GM19397 (cell line): ENCODE data around the gene PKP3.
"Not testable (repeated sequence)": the region's sequence is repeated elsewhere in the genome, so short reads cannot be mapped to it uniquely, and the experiment has no call there.

Experiments used
- ATAC-seq: cut with Tn5 transposase; IDR thresholded peaks from one replicate; pipeline ENCODE4 v1.9.1; 2021; ENCODE audit warnings: mild to moderate bottlenecking, moderate library complexity; ENCODE audit not compliant: unreplicated experiment

PKP3 gene

DNA sequence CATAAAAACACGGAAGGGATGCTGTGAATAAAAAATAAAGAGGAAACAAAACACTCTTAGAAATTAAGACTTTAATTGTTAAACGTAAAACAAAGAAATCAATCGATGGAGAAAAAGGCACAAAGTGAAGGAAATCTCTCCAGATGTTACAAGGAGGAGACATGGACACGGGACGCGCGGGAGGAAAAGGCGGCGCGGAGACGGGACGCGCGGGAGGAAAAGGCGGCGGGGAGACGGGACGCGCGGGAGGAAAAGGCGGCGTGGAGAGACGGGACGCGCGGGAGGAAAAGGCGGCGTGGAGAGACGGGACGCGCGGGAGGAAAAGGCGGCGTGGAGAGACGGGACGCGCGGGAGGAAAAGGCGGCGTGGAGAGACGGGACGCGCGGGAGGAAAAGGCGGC lies 30.8 kb downstream of the PKP3 start:
- not testable (repeated sequence) for ATAC-seq

DNA sequence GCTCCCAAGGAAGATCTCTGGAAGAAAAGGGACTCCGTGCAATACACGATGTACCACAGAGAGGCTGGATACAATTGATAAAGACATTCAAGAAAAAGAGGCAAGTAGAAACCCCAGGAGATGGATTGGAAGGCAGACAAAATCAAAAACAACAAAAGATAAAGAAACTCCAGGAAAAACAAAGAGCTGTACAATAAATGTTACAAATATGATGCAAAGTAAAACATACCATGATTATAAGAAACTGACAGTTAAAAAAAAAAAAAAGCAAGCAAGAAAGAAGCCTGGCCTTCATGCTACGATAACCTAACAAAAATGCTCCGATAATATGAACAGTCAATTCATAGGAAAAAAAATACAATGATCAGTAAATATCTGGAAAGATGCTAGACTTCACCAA lies 31.3 kb downstream of the PKP3 start:
- ATAC-seq, result no peak

DNA sequence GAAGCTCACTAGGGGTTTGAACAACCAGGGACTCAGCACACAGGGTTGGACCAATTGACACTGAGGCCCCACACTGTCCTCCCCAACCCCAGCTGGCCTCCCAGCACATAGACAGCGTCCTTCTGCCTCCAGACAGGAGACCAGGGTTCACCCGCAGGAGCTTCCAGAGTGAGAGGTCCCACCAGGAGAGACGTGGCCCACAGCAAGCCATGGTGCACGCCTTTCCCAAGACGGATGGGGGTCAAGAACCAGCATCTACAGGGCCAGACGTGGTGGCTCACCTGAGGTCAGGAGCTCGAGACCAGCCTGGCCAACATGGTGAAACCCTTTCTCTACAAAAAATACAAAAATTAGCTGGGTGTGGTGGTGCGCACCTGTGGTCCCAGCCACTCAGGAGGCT lies 32.8 kb downstream of the PKP3 start:
- ATAC-seq, result no peak

DNA sequence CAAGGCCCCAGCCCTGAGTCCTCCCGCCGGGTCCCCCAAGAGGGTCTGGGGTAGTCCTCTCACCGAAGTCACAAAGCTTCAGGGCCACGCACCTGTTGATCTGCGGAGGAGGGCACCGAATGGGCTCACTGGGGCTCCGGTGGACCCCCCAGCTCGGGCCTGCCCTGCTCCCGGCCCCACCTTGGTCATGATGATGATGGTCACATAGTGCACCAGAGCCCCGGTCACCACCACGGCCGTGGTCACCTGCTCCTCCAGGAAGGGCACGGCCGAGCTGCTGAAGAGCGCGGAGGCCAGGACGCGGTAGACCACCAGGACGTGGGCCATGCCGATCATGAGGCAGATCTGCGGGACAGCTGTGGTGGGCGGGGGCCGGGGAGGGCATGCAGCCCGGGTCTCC lies 34.3 kb downstream of the PKP3 start:
- no peak for ATAC-seq

DNA sequence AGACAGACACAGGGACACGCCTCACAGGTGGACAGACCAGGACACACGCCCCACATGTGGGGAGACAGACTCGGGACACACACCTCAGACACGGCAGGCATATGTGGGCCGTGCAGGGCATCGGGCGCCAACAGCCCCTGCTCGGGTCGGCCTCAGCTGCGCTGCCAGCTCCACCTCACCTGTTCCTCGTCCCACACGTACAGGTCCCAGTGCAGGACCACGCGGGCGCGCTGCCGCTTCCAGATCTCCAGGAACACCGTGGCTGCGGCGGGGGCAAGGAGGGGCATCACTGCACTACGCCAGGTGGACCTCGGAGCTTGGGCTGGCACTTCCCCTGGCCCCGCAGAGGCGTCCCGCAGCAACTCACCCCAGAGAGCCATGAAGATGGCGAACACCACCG lies 35.4 kb downstream of the PKP3 start:
- no peak for ATAC-seq

DNA sequence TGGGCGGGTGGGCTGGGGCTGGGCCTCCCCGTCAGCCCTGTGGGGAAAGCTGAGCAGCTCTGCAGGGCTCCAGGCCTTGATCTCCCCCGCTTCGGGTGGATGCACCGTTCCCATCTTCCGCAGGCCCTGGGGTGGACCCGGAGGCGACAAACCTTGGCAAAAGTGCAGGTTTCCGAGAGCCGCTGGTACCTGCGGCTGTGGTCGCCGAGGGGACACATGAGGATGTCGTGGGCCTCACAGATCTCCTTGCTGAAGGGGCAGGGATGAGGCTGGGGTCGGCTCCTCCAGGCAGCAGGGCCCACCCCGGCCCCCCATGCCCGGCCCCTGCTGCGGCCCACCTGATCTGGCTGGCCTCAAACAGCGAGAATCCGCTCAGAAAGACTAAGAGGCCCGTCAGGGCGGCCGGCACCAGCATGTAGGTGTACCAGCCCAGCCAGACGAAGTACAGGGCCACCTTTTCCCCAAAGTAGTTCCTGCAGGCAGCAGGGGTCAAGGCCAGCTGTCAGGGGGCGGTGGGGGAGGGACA lies 36.0 kb downstream of the PKP3 start:
- no peak for ATAC-seq

DNA sequence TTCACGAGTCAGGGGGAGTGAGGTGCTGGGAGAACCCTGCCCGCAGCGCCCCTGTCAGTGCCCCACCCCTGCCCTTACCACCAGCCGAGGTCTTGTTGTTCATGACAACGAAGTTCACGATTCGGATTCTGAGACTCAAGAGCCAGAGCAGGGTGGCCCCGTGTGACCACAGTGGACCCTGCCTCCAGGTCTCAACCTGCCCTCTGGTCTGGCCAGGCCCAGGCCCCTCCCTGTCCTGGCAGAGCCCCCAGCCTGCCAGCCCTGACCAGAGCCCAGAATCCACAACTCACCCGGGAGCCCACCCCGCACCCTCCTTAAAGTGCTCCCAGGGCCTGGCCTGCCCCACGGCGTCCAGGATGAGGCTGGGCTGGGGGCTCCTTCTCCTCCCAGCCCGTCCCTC lies 37.9 kb downstream of the PKP3 start:
- no peak for ATAC-seq

DNA sequence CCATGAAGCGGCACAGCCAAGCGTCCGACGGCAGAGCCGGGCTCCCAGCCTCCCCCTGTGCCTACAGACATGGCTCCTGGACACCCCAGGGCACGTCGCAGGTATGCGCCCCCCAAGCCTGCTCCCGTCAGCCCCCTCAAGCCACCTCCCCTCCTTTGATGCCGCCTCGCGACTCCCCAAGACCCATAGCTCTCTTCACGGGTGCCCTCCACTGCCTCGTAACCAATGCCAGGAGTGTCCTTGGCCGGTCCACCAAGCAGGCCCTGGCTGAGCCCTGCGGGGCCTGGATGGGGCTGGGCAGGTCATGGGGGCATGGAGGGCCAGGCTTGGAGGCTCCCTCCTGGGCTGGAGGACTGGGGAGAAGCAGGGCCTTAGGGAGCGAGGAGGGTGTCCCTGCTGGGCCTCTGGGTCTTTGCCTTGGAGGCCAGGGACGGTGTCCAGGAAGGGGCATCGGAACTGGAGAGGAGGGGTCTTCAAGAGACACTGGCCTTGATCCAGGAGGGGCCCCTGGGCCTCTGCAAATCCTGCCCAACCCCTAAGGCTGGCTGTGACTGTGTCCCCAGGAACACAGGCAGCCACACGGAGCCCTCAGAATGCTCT lies 38.6 kb downstream of the PKP3 start:
- no peak for ATAC-seq

DNA sequence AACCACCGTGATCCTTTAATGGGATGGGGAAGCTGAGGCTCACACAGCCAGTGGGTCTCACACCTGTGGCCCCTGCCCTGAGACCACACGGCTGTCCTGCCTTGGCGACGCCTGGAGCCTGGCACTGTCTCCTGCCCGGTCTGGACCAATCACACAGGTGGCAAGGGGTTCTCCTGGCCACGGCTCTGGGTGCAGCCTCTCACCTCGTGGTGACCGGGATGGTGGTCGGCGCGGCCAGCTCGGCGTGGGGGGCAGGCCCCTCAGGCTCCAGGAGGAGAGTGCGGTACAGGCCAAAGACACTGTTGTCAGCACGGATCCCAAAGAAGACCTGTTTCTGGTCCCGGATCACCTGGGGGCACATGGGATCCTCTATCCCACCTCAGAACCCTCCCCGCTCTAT lies 39.1 kb downstream of the PKP3 start:
- no peak for ATAC-seq

DNA sequence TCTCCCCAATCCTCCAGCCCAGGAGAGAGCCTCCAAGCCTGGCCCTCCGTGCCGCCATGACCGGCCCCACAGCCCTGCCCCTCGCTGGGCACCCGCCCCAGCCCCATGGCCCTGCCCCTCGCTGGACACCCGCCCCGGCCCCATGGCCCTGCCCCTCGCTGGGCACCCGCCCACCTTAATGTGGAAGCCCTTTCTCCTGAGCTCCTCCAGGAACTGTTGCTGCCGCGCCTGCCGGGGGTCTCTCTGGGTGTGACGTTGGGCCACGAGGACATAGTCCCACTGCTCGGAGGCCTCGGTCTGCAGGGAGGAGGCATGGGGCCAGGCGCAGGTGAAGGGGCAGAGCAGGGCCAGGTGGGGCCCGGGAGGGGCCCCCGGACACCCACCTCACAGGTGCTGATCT lies 39.6 kb downstream of the PKP3 start:
- no peak for ATAC-seq

DNA sequence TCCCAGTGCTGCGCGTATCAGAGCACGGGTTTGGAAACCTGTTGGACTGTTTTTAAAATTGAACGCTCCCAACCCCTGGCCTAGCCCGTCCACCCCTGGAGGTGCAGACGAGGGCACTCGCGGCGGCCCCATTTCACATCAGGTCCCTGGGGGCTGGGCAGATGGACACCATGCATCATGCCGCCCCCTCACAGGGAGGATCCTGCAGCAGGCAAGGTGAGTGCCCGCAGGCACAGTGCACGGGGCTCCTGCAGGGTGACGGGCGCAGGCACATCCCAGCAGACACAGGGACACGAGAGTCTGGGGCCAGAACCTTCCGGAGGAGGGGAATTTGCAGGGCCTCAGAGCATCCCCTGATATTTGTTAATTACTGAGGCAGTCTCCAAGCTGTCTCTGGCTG lies 40.5 kb downstream of the PKP3 start:
- ATAC-seq, result no peak

DNA sequence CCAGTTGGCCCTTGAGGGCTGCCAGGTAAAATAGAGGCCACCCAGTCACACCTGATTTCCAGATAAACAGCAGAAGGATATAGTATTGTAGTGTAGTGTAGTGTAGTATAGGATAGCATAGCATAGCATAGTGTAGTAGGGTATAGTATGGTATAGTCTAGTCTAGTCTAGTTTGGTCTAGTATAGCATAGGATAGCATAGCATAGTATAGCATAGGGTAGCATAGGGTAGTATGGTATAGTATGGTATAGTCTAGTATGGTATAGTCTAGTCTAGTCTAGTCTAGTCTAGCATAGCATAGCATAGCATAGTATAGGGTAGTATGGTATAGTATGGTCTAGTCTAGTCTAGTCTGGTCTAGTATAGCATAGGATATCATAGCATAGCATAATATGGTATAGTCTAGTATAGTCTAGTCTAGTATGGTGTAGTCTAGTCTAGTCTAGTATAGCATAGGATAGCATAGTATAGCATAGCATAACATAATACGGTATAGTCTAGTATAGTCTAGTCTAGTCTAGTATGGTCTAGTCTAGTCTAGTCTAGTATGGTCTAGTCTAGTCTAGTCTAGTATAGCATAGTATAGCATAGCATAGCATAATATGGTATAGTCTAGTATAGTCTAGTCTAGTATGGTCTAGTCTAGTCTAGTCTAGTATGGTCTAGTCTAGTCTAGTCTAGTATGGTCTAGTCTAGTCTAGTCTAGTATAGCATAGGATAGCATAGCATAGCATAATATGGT lies 41.2 kb downstream of the PKP3 start:
- ATAC-seq, result not testable (repeated sequence)

DNA sequence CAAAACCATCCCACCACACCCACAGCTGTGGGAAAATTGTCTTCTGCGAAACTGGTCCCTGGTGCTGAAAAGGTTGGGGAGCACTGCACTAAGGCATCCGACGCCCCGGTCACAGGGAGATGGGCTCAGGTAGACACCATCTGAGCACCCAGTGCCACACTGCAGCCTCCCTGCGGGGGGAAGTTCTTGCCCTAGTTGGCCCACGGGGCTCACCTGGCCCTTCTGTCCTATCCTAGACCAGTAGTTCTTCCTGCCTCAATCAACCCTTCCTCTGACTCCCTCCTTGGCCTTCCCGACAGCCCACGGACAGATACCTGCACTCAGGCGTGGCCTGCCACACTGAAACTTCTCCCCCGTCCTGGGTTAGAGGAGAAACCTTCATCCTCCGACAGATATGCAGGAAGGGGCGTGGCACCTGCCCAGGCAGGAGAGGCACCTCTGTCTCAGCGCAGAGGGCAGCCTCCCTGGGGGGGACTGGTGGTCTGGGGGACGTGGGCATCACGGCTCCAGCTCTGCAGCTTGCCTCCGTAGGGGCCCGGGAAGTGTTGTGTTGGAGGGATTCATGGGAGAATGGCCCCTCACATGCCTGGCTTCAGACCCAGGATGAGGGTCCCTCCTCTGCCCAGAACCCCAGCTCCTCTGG lies 43.3 kb downstream of the PKP3 start:
- ATAC-seq, result no peak

DNA sequence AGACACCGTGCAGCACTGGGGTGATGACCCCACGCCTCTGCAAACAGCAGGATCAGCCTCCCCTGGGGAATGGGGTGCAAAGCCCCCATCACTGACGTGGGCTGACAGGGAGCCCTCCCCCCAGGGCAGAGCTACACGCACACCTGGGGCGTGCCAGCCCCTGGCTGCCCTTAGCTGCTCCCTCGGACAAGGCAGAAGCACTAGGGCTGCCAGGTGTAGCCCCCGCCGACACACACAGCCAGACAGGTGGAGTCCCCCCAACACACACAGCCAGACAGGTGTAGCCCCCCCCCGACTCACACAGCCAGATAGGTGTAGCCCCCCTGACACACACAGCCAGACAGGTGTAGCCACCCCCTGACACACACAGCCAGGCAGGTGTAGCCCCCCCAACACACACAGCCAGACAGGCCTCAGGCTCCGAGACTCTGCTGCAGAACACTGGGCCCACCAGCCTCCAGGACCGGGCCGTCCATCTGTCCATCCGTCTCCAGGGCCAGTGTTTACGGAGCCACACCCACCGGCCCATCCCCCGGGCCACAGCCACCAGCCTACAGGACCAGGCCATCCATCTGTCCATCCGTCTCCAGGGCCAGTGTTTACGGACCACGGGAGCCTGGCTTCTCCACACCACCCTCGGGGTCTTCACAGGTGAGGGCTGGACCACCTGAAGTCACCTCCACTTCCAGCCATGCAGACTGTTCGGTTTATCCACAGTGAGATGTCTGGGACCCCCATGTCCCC lies 44.3 kb downstream of the PKP3 start:
- ATAC-seq, result no peak

DNA sequence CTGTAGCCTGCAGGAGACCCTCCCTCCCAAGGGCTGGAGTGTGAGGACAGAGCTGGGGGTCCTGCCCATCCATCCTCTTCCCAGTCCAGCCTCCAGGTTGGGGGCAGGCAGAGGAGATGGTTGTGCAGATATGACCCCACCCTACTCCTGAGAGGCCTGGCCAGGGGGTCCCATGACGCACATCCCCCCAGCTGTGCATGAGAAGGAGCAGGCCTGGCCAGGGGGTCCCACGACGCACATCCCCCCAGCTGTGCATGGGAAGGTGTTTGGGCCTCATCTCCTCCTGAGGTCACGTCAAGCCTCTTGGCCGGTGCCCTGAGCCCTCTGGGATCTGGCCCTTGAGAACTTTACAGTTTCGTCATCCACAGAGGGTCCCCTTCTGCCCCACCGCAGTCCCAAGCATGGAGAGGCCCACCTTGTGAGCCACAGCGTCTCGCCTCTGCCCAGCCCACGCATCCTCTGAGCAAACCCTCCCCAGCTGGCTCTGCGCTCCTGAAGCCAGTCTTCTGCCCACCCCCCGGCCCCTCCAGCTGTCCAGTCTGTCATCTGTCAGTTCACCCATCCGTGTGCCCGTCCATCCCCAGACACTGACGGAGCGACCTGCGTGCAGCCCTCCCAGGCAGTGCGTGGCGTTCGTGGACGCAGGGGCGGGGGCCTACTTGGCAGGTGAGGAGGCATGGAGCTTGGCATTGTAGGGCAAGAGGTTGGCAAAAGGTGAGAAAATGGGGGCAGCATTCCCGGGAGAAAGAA lies 45.5 kb downstream of the PKP3 start:
- ATAC-seq, result no peak

DNA sequence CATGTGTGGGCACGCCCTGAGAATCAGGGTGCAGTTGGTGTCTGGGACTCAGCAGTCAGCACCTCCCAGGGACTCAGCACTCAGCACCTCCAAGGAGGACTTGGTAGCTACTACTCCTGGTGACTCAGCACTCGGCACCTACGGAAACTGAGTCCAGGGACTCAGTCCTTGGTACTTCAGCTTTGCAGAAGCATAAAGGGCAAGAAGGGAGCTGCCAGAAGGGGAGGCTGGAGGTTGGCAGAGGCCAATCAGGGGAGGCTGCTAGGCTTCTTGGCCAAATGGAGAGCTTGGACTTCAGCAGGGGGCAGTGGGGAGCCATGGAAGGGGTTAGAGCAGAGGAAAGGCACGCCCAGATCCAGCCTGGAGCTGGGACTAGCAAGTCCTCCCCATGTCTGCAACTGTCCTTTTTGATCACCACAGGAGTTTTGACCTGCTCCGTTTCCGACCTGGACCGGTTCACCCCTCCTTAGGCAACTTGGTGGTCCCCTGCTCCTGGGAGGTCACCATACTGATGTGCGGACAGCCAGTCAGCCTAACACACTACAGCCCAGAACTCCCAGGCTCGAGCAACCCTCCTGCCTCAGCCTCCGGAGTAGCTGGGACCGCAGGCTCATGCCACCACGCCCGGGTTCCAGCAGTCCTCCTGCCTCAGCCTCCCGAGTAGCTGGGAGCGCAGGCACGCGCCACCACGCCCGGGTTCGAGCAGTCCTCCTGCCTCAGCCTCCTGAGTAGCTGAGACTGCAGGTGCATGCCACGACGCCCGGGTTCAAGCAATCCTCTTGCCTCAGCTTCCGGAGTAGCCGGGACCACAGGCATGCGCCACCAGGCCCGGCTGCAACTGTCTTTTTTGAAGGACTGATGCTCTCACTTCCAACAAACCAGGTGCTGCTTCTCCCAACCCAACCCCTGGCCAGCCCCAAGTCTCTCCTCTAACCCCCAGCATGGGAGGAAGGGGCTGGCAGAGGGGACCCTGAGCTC lies 46.3 kb downstream of the PKP3 start:
- ATAC-seq, result no peak

DNA sequence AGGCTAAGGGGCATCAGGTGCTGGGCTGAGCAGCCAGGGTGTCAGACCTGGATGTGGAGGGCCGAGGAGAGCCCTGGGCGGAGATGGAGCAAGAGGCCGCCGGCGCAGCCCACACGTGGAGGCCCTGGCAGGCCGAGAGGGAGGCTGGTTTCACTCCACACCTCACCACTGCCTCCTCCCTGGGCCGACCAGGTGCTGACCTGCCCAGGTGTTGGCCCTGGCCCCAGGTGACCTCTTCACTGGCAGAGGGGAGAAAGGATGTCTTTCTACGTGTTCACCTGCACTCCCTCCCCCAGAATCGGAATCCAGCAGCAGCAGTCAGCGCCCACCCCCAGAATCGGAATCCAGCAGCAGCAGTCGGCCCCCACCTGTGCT lies 47.0 kb downstream of the PKP3 start:
- ATAC-seq, result no peak

DNA sequence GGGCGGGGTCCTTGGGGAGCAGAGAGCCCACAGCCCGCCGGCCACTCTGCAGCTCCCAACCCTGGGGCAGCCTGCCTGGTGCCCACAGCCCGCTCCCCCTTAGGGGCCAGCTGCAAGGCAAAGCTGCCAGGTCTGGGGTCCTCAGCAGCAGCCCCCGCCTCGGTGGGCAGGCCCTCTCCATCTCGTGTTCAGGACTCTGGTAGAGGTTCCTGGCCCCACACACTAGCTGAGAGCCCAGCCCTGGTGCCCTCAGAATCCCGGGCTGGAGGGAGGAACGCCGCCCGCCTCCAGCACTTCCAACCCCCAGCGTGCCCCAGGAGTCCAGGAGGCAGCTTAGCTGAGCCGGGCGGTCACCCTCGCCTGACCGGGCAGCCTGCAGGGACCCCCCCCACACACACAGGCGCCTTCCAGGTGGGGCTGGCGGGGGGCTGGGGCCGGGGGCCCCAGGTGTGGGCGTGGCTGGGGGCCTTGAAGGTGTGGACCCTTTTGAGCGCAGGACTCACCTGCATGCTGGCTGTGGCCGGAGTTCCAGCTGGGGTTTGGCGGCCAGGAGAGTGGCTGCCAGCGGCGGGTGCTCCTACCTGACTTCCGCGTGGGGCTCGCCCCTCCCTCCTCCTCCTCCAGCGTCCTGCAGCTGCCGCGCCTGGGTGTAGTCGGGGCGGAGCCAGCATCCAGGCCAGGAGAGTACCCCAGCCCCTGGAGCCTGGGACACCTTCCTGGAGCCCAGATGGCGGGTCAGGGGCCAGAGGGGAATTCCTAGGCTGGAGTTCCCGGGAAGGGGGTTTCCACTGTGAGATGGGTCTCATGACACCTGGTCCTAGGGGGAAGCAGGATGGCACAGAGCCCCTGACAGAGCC lies 47.6 kb downstream of the PKP3 start, which contains the start of gene ANO9:
Gene ANO9 (minus strand): TSS at position 594 of the 857 bp plus-strand sequence. CDS start 85 bp downstream, at position 509.
- peak; percentile 63 for ATAC-seq
